NCI-H446 (cell line): ENCODE results near the gene PPFIA4.
A peak's percentile ranks its signal among the peaks of the same experiment; 100 is the strongest.

Experiments
- DNase-seq, 2 experiments: peaks; one replicate each; lab custom pipeline; 2025; lab: John Stamatoyannopoulos, UW

The PPFIA4 gene

GRCh38 chr1:203040513-203041275, 14.4 kb downstream of the PPFIA4 start:
- DNase-seq: no peak

DNA sequence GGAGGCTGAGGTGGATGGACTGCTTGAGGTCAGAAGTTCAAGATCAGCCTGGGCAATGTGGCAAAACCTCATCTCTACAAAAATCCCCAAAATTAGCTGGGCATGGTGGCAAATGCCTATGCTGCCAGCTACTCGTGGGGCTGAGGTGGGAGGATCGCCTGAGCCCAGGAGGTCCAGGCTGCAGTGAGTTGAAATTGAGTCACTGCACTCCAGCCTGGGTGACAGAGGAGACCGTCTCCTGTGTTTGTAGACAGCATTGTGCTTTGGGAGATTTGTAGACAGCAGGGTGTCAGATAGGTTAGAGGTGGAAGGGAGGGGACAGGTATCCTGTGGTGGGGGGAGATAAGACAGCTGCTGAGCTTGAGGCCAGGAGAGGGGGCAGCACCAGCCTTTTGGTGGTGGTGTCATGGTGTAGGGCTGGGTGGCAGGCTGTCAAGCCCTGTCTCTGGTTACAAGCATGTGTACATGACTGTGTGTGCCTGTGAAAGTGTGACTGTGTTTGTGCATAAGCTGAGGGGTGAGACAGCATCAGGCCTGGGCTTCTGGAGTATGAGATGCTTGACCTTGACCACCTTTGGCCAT, 15.2 kb downstream of the PPFIA4 start:
- no peak for DNase-seq

DNA sequence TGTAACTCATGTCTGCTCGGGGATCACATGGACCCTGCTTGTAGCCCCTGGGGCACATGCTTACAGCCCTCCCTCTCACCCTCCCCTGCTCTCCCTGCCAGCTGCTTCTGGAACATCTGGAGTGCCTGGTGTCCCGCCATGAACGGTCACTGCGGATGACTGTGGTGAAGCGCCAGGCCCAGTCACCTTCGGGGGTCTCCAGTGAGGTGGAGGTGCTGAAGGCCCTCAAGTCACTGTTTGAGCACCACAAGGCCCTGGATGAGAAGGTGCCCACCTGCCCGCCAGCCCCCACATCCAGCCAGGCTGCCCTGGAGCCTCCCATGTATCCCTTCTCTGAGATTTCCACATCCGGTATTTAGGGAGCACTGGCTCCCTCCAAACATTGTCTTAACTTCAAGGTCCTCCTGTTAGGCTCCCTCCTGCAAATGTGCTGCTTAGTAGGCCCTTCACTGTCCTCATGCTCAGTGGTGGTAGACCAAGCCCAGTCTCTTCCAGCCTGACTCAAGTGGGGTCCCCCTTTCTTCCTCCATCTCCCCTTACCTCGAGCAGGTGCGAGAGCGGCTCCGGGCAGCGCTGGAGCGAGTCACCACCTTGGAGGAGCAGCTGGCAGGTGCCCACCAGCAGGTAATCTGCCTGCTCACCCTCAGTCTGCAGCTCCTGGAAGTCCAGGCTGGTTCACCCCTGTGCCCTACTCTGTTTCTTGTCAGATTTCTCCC, 17.7 kb downstream of the PPFIA4 start:
- no peak for DNase-seq

- no peak for DNase-seq
These were observed 18.4 kb downstream of the PPFIA4 start for GRCh38 chr1:203044546-203045250.

GRCh38 chr1:203045336-203045735, 19.0 kb downstream of the PPFIA4 start:
- DNase-seq: no peak

- DNase-seq: no peak
These were observed 19.7 kb downstream of the PPFIA4 start for GRCh38 chr1:203045821-203046594.

GRCh38 chr1:203046984-203047630, 20.8 kb downstream of the PPFIA4 start:
- DNase-seq: no peak

- DNase-seq: no peak
These were observed 21.8 kb downstream of the PPFIA4 start for GRCh38 chr1:203048086-203048485.

- no peak for DNase-seq
These were observed 22.3 kb downstream of the PPFIA4 start for GRCh38 chr1:203048555-203049051.

DNA sequence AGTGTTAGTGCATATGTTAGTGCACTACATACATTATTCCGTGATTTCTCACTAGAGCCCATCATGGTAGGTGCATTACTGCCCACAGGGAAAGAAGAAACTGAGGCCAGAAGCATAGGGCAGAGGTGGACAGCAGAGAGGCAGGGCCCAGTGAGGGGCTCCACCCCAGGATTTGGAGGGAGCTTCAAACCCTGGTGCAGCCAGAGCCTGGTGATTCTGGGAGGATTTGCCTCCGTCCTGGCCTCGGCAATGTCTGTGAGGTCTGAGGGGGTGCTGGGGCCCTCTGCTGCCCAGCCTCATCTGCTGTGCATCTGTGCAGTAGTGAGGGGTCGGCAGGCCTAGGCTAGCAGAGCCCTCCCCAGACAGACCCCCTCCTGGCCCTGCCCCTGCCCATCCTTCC, 22.8 kb downstream of the PPFIA4 start:
- DNase-seq: no peak

DNA sequence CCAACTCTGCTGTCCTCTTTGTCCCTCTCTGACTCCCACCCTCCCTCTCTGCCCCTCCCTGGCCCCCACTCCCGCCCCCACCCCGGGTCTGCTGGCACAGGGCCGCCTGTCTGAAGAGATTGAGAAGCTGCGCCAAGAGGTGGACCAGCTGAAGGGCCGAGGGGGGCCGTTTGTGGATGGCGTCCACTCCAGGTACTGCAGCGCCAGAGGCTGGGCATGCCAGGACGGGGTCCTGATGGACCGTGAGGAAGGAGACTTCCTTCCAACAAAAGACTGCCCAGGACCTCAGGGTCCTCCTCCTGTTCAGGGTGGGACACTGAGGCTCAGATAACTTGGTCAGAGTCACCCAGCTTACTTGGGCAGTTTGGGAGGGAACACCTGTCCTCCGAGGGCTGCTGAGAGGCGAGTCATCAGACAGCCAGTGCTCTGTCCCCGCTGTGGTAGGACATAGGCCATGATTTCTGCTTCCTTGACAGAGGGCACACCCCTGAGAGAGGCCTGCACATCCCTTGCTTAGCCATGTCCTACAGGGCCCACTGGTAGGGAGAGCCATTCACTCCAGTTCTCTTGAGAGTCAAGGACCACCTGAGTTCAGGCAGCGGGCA, 23.4 kb downstream of the PPFIA4 start:
- DNase-seq: no peak

DNA sequence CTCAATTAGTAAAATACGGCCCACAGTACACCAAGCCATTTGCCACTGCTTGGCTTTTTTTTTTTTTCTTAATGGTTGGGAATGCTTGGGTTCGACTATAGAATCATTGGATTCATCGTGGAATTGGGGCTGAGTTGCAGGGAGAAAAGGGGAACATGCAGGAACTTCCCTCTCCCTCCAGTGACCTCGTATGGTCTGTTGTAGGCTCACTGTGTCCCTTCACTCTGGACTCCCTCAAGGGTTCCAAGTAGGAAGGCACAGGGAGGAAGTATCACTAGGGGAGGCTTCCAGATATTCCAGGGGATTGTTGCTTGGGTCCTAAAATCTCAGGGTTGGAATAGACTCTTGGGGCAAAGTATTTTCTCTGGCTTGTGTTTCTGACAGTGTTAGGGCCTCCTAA, 24.5 kb downstream of the PPFIA4 start:
- no peak for DNase-seq

GRCh38 chr1:203051841-203052324, 25.6 kb downstream of the PPFIA4 start:
- peak in 1 of 2 experiments; percentile 12 for DNase-seq

GRCh38 chr1:203052601-203053000, 26.3 kb downstream of the PPFIA4 start:
- DNase-seq: no peak

- no peak for DNase-seq
These were observed 27.9 kb downstream of the PPFIA4 start for GRCh38 chr1:203054184-203054583.

DNA sequence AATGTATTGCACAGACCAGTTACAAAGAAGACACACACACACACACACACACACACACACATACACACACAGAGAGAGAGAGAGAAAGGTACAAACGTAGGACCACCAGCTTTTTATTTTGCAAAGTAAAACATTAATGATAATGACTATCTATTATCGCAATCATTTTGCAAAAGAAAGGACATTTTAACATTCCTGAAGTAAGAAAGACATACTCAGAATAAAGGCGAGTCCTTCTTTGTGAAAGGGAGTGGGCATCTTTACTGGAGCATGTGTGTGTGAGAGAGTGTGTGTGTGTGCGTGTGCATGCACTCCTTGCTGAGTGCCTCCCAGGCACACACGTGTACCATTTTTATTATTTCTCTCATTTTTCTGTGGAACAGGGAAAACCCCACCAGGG, 28.4 kb downstream of the PPFIA4 start:
- DNase-seq: no peak

GRCh38 chr1:203055161-203055799, 29.0 kb downstream of the PPFIA4 start:
- no peak for DNase-seq

DNA sequence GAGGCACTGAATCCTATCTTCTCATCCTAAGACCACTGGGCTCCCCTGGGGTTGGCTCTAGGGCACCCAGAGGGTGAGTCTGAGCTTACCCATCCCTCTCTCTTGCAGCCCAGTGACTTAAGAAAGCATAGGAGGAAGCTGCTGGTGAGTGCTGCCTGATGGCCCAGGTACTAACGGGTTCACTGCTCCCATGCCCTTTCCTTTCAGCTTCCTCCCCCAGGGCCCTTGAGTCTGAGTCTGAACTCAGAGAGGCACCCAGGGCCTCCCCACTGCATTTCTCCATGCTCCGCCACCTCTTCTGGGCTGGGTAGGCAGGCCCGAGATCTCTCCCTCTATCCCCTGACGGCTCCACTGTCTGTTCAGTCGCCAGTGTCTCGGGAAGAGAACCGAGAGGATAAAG, 29.7 kb downstream of the PPFIA4 start:
- no peak for DNase-seq

GRCh38 chr1:203056516-203056915, 30.2 kb downstream of the PPFIA4 start:
- DNase-seq: no peak
